Measurements from ENCODE around the gene DLG2. TPM values are rescaled to one million over a fixed set of nuclear protein-coding genes. Genes with fewer than 3 reads are reported as not detected.

Gene DLG2
- total and polyA plus RNA-seq, 11 donors = 2.4 to 13.9 (median 7.1) TPM

GRCh38 chr11:84522331-84522730, 1104.8 kb downstream of the DLG2 start:
- no peak overlapping the region for H3K27ac ChIP-seq
- DNase-seq (no peak), ATAC-seq (no peak)
- TF ChIP-seq CTCF (IDR thresholded peaks at IDR 0.05) (no peak), POLR2A (IDR thresholded peaks at IDR 0.05) (no peak)
- H3K27me3 ChIP-seq = no peaks in the 10 kb centered on the region
- intact Hi-C loops (cut with DNase I) = loop anchor here (5.0 to 10.0 kb wide), 5 partner anchors 125 to 688 kb away; no protein-coding TSS in a partner anchor
- no peak overlapping the region for H3K4me3 ChIP-seq
- no peaks in the 10 kb centered on the region for H3K9me3 ChIP-seq
- H3K36me3 ChIP-seq = no peaks in the 10 kb centered on the region
- H3K4me1 ChIP-seq = no peaks in the 10 kb centered on the region

- no peak for ATAC-seq
Measured at GRCh38 chr11:84518631-84519183, 1108.4 kb downstream of the DLG2 start.

GRCh38 chr11:84514436-84514835, 1112.7 kb downstream of the DLG2 start:
- 66 to 80% (median 77%) methylated on average over 1 of the region's 1 CpG for WGBS, 4 donors
- ATAC-seq (no peak), DNase-seq (no peak)
- TF ChIP-seq POLR2A (IDR thresholded peaks at IDR 0.05) (no peak), CTCF (IDR thresholded peaks at IDR 0.05) (no peak)
- Histone ChIP-seq H3K27ac (no peak overlapping the region), H3K4me1 (no peaks in the 10 kb centered on the region), H3K4me3 (no peak overlapping the region), H3K9me3 (no peaks in the 10 kb centered on the region), H3K36me3 (no peaks in the 10 kb centered on the region), H3K27me3 (no peaks in the 10 kb centered on the region)
- intact Hi-C loops (cut with DNase I) = no loop called here

More at GRCh38 chr11:84518631-84519183, 1108.4 kb downstream of the DLG2 start:
- Histone ChIP-seq H3K4me1 (no peaks in the 10 kb centered on the region), H3K9me3 (no peaks in the 10 kb centered on the region), H3K36me3 (no peaks in the 10 kb centered on the region), H3K4me3 (no peak overlapping the region), H3K27me3 (no peaks in the 10 kb centered on the region), H3K27ac (no peak overlapping the region)
- TF ChIP-seq POLR2A (IDR thresholded peaks at IDR 0.05) (no peak), CTCF (IDR thresholded peaks at IDR 0.05) (no peak)
- no peak for DNase-seq
- 80 to 93% (median 85%) methylated on average over 2 of the region's 2 CpGs for WGBS, 4 donors
- intact Hi-C loops (cut with DNase I) = no loop called here

GRCh38 chr11:84503503-84503902, 1123.6 kb downstream of the DLG2 start:
- intact Hi-C loops (cut with DNase I) = no loop called here
- H3K4me1 ChIP-seq = no peaks in the 10 kb centered on the region
- H3K27ac ChIP-seq = no peak overlapping the region
- no peaks in the 10 kb centered on the region for H3K36me3 ChIP-seq
- H3K9me3 ChIP-seq = no peaks in the 10 kb centered on the region
- WGBS, 4 donors = 69 to 83% (median 72%) methylated on average over 1 of the region's 1 CpG
- ATAC-seq = no peak
- no peaks in the 10 kb centered on the region for H3K27me3 ChIP-seq
- no peak overlapping the region for H3K4me3 ChIP-seq
- DNase-seq = no peak
- TF ChIP-seq POLR2A (IDR thresholded peaks at IDR 0.05) = no peak
- TF ChIP-seq CTCF (IDR thresholded peaks at IDR 0.05) = no peak
